C4-2B (cell line): Measurements from ENCODE around the gene MICU1.

ENCODE experiments used
- ZFX ChIP-seq: fragments of 450-650 bp; IDR thresholded peaks from 2 replicates; pipeline ENCODE4 v1.6.1; 2017
- TF ChIP-seq, protein P1 (sequence below): fragments of 450-650 bp; conservative IDR thresholded peaks from 2 replicates; pipeline ENCODE4 v1.5.1; 2017; ENCODE audit warnings: mild to moderate bottlenecking

DNA sequence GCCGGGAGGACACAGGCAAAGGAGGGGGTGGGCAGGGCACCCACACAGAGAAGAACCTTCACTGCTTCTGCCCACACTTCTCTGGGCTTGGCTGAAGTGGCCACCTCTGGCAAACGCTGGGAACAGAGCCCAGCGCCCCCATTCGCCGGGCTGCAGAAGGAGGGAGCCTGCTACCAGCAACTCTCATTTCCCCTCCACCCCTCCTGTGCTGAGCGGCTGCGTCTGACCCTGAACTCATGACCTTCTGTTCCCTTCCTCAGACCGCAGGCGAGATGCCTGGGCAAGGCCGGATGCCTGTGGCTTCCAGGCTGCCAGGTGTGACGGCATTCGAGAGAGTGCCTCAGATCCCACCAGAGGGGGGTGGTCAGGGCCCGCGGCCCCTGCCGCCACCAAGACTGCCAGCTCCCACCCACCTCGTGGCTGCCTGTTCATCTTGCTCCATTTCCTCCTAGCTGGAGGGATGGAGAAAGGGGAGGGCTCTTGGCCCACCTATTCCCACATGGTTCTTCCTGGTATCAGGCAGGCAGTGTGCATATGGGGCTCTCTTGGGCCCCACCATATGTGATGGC is 291.0 kb downstream of the MICU1 start:
- TF ChIP-seq, protein P1, sequence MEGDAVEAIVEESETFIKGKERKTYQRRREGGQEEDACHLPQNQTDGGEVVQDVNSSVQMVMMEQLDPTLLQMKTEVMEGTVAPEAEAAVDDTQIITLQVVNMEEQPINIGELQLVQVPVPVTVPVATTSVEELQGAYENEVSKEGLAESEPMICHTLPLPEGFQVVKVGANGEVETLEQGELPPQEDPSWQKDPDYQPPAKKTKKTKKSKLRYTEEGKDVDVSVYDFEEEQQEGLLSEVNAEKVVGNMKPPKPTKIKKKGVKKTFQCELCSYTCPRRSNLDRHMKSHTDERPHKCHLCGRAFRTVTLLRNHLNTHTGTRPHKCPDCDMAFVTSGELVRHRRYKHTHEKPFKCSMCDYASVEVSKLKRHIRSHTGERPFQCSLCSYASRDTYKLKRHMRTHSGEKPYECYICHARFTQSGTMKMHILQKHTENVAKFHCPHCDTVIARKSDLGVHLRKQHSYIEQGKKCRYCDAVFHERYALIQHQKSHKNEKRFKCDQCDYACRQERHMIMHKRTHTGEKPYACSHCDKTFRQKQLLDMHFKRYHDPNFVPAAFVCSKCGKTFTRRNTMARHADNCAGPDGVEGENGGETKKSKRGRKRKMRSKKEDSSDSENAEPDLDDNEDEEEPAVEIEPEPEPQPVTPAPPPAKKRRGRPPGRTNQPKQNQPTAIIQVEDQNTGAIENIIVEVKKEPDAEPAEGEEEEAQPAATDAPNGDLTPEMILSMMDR = no peak
- no peak for TF ChIP-seq ZFX
